HG03521 (cell line): ENCODE results near the gene SLFN12L.
"Not testable (repeated sequence)": the region's sequence is repeated elsewhere in the genome, so short reads cannot be mapped to it uniquely, and the experiment has no call there.

ENCODE experiments used
- ATAC-seq: cut with Tn5 transposase; IDR thresholded peaks from one replicate; pipeline ENCODE4 v1.9.1; 2021; ENCODE audit warnings: mild to moderate bottlenecking, moderate library complexity; ENCODE audit not compliant: unreplicated experiment

SLFN12L gene

DNA sequence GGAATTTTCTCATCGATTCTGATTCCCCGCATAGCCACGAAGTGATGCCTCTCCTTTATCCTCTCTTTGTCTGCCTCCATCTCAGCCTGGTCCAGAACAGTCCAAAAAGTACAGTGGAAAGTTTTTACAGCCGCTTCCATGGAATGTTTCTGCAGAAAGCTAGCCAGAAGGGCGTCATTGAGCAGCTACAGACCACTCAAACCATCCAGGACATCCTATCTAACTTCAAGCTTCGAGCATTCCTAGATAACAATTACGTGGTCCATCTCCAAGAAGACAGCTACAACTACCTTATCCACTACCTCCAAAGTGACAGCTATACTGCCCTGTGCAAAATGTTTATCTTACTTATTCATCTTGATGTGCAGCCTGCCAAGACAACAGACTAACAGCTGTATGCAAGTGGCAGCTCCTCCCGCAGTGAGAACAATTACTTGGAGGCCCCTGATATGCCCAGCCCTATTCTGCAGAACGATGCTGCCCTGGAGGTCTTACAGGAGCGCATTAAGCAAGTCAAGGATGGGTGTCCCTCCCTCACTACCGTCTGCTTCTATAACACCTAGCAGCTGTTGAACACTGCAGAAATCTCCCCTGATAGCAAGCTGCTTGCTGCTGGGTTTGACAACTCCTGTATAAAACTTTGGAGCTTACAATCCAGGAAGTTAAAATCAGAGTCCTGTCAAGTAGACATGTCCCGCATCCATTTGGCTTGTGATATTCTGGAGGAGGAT is 38.9 kb downstream of the SLFN12L start:
- no peak for ATAC-seq

DNA sequence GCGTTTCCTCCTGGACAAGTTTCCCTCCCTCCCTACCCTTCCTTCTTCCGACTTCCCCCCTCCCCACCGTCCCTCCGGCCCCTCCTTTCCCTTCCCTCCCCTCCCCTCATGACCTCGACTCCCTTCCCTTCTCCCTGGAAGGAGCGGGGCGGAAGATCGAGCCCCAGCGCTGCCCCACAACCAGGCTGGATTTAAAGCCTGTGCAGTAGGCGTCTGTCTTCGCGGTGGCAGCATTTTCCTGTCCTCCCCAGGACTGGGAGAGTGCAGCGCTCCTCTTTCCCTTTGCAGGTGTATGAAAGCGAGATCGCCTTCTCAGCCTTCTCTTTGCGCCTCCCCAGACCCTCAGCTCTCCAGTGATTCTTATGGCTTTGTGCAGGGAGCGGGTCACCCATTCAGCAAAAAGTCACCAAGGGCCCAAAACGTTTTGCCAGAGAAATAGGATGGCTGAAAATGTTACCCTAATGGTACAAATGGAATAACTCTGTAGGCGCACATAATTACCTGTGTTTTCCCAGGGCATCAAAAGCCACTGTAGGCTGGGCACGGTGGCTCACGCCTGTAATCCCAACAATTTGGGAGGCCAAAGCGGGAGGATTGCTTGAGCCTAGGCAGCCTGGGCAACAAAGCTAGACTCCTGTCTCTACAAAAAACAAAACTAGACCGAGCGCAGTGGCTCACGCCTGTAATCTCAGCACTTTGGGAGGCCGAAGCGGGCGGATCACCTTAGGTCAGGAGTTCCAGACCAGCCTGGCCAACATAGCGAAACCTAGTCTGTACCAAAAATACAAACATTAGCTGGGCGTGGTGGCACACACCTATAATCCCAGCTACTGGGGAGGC is 40.8 kb downstream of the SLFN12L start:
- no peak for ATAC-seq

DNA sequence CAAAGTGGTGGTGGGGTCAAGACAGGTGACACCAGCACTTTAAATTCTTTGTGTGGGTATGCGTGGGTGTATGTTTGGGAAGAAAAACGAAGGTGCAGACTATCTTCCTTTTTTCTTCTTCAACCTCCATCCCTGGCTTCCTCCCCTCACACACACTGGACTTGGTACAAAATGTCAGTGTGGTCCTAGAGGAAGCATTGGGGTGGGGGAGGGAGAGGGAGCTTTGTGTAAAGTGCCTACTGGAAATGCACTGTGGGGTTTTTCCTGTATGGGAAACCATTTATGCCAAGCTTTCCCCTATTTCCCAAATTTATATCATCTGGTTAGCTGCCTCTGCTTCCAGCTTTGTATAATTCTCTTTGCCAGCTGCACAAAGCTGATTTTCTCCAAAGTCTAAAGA is 44.4 kb downstream of the SLFN12L start:
- no peak for ATAC-seq

DNA sequence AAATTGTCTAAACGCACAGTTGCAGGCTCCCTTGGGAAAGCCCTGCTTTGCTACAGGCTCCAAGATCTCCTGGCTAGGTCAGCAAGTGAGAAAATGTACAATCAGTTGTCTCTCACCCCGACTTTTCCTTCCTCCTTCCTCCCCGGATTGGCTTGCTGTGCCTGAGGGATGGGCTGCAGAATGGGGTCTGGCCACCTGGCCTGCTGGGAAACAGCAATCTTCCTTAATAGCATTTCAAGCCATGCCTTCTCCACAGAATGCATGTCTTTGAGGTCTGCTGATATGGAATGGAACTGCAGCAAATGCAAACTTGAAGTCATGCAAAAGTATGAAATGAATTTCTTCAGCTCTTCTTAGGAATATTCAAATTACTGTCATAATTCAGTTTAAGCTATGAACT is 46.1 kb downstream of the SLFN12L start:
- ATAC-seq, result no peak

DNA sequence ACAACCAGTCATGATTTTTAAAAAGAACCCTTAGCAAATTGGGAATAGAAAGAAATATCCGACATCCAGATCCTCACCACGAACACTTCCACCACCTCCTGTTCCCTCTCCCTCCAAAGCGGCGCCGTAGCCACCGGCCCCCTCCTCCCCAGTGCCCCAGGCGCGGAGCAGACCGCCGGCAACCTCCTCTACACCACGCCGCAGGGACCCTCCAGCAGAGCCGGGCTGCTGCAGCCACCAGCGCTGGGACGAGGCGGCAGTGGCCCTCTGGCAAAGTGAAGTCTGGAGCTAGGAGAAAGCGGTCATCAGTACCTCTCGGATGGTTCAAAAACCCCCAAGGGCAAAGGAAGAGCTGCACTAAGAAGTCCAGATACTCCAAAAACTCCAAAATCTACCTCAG is 47.5 kb downstream of the SLFN12L start:
- ATAC-seq, result no peak

DNA sequence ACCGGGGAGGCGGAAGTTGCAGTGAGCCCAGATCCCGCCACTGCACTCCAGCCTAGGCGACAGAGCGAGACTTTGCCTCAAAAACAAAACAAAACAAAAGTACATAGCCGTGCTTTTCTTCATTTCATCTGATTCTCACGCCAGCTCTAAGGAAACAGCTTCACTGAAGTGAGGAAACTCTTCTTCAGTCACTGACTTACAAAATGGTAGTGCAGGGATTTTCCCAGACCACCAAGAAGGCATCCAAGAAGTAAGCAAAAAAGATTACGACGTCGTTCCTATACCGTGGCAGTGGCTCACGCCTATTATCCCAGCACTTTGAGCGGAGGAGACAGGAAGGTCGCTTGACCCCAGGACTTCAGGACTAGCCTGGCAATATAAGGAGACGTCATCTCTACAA is 48.5 kb downstream of the SLFN12L start:
- ATAC-seq, result no peak

DNA sequence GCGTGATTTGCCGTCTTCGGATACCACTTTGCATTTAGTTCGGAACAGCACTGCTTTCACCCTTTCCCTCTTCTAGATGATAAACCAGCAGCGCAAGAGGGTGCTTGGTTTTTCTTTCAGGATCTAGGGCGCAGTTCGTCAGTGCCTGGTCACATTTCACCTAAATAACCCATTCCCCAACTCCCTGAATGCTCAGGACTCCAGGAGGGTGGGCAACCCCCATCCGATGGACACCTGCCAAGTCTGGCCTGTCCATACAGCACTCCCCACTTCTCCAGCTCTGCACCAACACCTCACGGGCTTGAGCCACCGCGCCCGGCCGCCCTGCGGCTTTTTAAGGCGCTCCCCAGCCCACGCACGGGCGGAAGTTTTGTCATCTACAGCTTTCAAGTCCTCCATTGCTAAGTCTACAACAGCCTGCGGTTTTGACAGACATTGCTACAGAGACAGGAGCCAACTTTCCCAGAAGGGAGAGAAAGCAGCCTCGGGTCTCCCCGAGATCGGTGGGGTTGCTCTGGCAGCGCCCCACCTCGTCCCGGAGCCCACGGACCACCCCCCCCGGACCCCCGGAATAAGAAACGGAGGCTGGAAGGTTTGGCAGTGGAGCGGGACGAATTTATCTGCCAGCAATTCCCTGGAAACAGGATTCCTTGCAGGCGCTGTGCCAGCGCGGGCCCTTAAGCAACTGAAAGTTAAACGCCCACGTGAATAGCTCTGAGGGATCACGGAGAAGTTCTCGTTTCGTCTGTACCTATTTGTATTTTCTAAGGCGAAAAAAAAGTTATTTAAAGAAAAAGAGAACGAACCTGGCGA is 50.4 kb downstream of the SLFN12L start:
- peak; percentile 51 for ATAC-seq

DNA sequence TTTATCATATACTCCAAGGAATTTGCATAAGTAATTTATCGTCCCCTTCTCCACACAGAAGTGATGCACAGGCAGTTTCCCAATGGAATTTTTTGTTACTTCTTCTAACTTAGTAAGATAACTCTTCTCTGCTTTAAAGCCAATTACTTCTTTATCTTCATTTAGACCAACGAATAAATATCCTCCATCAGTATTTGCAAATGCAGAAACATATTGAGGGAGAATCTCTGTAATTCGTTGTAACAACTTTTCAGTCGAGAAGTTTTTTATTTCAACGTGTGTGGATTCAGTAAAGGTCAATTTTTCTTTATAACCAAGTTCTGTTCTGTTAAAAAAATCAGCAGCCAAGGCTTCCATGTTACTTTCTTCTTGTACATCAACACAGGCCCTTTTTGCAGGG is 58.2 kb downstream of the SLFN12L start:
- no peak for ATAC-seq

DNA sequence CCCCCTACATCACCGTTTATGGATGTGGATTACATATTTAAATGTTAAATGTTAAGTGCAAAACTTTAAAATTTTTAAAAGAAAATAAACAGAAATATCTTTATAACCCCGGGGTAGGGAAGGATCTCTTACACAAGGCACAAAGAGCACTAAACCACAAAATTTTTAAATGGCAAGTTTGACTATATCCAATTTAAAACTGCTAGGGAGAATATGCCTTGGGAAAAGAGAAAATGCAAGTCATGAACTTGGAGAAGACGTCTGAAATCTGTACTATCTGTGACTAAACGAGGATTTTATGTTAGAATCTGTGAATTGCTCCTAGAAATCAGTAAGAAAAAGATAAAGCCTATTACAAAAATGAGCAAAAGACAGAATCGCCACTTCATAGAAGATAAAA is 60.2 kb downstream of the SLFN12L start:
- no peak for ATAC-seq

DNA sequence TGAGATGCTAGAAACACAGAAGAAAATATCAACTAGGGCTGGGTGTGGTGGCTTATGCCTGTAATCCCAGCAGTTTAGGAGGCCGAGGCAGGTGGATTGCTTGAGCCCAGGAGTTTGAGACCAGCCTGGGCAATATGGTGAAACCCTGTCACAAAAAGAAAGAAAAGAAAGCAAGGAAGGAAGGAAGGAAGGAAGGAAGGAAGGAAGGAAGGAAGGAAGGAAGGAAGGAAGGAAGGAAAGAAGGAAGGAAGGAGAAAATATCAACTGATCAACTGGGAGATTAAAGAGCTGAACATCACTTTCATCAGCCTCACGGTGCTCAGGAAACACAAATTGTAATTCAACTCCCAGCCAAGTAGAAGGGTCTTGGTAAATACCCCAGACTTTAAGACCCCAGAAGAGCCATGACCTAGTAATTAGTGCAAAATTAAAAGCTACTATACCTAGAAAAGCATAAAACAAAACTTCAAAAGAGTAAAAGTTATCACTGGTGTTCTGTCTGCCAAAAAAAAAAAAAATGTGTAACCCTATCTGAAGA is 61.1 kb downstream of the SLFN12L start:
- ATAC-seq, result no peak

DNA sequence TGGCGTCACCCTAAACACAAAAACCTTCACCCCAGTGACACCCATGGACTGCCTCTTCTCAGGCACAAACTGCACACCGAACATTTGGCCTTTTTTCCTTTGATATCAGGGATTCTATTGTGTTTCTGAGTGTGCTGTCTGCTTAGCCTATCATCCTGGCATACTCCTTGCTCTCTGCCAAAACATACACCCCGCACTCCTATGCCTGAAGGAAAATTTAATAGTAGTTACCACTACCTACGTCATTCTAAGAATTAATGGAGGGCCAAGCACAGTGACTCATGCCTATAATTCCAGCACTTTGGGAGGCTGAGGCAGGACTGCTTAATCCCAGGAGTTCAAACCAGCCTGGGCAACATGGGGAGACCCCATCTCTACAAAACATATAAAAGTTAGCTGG is 69.0 kb downstream of the SLFN12L start:
- no peak for ATAC-seq

DNA sequence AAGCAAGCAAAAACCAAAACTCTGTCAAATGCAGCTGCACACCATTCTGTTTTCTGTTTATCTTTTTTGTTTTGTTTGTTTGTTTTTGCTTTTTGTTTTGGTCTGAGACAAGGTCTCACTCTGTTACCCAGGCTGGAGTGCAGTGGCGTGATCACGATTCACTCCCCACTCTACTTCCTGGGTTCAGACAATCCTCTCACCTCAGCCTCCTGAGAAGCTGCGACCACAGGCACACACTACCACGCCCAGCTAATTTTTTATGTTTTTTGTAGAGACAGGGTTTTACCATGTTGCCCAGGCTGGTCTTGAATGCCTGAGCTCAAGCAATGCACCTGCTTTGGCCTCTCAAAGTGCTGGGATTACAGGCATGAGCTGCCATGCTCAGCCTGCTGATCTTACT is 69.7 kb downstream of the SLFN12L start:
- ATAC-seq, result no peak

DNA sequence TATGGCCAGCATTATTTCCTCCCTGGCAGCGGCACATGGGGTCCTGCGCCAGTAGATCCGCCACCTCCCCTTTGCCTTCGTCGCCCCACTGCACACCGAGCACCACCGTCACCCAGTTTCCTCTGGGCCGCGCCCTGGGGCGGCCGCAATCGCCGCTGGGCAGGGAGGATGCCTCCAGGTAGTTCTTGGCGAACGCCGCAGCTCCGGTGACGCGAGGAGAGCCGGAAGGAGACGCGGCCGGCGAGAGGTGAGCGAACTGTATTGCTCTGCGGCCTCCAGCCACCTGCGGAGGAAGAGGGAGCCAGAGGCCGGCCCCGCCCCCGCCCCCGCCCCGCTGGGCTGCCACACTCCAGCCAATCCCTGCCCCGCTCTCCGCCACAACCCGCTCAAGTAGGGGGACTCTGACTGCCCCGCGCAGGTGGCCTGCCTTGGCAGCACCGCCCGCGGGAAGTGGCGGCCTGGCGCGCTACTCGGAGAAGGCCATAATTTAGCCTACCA is 77.1 kb downstream of the SLFN12L start:
- peak; percentile 86 for ATAC-seq

DNA sequence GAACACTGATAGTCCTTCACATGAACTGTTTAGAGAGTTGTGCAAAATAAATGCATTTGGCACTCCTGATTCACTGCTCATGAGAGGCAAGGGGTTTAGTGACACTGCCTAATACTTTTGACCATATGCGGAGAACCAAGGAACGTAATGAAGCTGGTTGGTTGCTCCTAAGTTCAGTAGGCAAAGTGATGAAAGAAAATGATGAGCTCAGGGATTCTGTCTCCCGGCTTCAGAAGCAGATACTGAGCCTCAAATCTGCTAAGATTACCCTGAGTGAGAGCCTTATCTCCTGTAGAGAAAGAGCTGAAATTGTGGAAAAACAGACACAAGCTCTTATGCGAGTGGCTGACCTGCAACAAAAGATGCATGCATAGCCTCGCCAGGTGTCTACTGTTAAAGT is 83.4 kb downstream of the SLFN12L start:
- not testable (repeated sequence) for ATAC-seq

DNA sequence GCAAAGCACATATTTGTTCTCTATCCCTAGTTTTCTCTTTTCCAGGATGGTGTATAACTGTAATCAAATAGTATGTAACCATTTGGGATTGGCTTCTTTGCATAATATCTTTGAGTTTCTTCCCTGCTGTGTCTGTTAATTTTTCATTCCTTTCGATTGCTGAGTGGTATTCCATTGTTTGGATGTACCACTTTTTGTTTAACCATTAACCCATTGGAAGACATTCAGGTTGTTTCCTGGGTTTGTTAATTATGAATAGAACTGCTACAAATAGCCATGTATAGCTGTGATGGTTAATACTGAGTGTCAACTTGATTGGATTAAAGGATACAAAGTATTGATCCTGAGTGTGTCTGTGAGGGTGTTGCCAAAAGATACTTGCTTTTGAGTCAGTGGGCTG is 84.3 kb downstream of the SLFN12L start:
- no peak for ATAC-seq

DNA sequence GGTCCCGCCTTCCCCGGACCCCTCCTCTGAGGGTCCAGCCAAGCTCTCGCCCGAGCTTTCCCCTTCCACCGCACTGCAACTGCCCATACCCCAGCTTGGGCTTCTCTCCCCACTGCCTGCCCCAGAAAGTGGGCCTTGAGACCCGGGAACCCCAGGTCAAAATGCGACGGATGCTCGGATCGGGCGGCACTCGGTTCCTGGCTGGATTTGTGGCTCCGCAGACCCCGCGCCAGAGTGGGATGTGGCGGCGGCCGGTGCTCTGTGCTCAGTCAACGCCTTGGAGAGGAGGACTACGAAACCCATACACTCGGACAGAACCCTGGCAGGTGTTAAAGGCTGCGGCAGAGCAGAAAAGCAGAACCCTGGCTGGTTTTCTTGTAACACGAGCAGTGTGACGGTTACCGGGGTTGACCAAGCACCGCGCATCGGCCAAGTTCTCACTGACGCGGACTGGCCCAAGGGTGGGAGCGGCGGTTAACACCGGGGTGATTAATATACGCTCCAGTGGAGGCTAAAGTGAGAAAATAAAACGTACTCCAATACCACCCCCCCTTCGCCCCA is 88.0 kb downstream of the SLFN12L start:
- no peak for ATAC-seq

DNA sequence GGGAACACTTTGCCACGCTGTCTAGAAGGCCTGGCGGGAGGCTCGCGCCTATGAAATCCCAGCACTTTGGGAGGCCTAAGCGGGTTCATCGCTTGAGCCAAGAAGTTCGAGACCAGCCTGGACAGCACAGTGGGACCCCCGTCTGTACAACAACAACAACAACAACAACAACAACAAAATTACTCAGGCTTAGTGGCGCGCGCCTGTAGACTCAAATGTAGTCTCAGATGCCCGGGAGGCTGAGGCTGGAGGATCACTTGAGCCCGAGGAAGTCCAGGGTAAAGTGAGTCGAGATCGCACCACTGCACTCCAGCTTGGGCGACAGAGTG is 88.6 kb downstream of the SLFN12L start:
- ATAC-seq, result no peak

DNA sequence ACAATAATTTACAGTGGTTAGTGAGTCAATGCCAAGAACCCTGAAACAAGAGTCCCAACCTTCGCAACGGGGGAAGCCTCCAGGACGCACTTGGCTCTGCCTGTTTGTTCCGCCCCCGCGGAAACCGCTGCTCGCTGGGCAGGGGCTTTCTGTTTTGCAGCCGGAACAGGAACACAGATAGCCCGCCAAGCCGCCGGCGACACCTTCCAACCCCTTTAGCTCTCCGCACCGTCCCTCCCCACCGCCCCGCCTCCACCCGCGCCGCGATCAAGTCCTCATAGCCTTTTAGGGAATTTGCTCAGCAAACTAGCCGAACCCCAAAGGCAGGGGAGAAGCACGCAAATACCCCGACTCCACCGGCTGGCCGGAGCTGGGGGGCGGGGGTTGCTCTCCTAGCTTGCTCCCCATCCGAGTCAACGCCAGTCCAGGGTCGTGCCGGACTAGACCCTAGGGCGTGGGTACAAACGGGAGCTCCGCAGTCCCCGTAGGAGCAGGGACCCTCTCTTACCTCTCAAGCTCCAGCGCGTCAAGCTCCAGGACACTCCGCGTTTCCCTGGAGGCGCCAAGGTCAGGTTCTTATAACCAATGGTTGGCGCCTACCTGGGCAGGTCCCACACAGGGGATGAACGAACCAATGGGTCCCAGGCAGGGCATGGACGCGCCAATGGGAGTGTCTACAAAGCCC is 89.1 kb downstream of the SLFN12L start, which contains the start of gene SLFN13:
Gene SLFN13 (minus strand): TSS at position 553 of the 685 bp plus-strand sequence. CDS start 3,086 bp downstream, outside the sequence.
- ATAC-seq, result peak; percentile 59

DNA sequence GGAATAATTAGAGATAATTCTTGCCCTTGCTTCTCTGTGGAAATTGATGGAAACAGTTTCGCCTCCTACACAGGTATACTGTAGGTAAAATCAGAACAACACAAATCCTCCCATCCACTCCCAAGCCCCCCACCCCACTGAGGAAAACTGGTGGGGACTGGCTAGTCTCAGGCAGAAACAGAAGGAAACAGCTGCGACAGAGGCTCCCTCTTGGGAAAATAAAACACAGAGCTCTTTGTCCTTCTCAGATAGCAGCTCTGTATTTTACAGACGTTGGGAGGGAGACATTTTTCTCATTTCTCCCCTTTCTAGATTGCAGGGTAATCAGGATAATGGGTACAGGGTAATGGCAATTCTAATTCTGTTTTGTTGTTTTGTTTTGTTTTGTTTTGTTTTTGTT is 90.0 kb downstream of the SLFN12L start:
- no peak for ATAC-seq

DNA sequence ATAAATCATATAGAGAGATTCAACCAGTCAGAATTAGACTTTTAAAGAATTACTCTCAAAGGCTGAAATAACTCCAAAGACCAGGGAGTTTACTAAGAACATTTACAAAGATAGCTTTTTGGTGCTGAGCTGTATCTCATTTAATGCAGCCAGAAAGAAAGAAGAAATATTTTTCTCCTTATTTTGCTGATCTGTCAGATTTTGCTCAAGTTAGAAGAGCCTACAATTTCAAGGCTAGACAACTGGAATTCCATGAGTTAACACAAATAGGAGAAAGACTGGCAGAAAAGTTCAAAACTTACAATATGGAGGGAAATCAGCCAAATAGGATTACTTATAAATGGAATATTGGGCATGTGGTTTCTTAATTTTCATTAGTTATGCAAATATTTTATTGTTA is 99.0 kb downstream of the SLFN12L start:
- no peak for ATAC-seq
